DMS 273 (cell line): ENCODE data around the gene CRTAC1.

Source experiments
- DNase-seq: peaks from one replicate; lab custom pipeline; 2025; ENCODE audit not compliant: unreplicated experiment; lab: John Stamatoyannopoulos, UW

CRTAC1 gene, protein sequence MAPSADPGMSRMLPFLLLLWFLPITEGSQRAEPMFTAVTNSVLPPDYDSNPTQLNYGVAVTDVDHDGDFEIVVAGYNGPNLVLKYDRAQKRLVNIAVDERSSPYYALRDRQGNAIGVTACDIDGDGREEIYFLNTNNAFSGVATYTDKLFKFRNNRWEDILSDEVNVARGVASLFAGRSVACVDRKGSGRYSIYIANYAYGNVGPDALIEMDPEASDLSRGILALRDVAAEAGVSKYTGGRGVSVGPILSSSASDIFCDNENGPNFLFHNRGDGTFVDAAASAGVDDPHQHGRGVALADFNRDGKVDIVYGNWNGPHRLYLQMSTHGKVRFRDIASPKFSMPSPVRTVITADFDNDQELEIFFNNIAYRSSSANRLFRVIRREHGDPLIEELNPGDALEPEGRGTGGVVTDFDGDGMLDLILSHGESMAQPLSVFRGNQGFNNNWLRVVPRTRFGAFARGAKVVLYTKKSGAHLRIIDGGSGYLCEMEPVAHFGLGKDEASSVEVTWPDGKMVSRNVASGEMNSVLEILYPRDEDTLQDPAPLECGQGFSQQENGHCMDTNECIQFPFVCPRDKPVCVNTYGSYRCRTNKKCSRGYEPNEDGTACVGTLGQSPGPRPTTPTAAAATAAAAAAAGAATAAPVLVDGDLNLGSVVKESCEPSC

DNA sequence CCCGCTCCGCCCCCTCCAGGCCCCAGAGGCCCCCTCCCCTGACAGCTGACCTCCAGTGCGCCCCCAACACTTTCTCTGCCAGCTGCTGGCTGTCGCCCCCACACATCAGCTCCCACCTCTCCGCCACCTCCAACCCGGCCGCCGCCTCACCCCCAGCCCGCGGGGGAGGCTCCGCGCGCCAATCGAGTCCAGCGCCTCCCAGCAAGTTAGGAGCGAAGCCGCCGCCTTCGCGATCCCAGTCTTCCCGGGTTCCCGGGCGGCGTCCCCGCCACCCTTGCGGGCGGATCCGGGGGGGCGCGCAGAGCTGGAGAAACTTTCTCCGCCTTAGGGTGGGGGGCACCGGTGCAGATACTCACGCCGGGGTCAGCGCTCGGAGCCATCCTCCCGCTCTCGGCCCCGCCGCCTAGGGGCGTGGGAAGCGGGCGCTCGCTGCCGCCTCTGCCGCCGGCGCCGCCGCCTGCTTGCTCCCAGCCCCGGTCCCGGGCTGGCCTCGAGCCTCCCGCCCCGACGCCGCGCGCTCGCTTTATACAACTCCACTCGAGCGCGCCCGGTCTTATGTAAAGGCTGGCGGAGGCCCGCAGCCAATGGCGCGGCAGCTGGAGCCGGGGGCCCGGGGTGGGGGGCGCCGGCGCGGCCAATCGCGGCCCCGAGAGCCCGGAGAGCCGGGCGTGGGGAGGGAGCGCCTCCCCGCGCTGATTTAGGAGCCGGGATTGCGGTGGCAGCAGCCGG lies at the start of gene CRTAC1:
Gene CRTAC1 (minus strand): TSS at position 529 of the 729 bp plus-strand sequence. CDS start 149 bp downstream, at position 380.
- DNase-seq, result peak; percentile 96

DNA sequence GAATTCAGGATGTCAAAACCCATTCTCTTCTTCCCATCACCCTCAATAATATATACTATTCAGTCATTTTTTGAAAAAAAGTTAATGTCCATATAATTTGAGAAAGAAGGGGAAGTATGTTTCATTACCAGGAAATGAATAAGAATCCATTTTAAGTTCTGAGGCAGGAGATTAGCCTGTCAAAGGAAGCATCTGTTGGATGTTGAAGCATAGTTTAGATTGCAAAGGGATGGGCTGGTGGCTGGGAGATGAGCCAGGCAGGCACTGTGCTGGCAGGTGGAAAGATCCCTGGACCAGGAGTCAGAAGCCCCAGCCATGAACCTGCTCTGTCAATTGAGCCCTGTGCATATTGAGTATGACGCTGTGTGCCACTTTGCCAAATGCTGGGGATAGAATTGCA lies 48.4 kb upstream of the CRTAC1 start:
- no peak for DNase-seq

DNA sequence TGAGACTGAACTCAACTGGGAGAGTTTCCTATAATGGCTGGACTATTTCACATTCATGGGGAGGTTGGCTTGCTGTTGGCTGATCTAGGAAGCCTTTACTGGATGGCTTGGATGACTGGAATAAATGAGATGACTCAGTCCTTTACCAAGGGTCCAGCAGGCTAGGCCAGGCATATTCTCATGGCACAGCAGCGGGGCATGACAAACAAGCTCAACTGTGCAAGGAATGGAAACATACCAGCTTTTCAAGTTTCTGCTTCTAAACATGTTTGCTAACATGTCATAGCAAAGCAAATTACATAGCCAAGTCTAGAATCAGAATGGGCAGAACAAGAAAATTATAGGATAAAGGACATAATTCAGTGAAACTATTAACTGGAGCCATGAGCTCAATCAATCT lies 46.8 kb upstream of the CRTAC1 start:
- DNase-seq, result no peak

DNA sequence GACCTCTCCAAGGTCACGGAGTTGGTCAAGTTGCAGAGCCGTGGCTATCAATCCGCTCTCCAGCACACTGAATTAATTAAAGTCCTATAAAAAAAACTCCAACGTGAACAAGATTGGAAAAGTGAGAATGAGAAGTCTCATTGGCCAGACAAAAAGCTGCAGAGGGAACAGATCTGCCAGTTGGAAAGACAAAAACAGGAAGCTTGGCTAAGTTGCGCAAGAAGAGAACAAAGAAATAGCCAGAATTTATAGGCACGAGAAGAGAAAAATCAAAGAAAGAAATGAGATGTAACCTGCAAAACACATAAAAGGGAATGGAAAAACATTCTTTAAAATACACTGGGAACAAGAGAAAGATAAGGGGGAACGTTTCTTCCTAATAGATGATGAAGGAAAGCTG lies 45.7 kb upstream of the CRTAC1 start:
- DNase-seq, result no peak

DNA sequence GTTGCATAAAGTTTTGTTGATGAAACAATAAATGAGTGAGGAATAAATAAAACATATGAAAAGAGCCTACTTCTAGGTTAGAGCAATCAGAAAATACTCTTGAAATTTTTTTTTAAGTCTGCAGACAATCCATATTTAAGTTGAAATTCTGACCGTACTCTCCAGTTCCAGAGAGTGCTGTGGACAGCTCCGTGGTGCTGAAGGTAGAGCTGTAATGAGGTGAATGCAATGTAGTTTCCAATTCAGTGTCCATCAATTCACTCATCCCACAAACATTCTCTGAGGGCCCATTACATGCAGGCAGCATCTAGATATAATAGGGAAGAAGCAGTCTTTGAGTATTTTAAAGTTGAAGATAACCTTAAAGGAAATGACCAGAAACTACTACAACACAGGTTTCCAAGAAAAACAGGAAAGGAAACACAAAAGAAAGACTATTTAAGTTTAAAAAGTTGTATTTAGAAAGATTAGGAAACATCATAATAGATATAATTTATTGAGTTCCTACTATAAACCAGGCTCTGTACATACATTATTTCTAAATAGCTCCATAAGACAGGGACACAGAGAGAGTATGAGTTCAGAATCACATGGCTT lies 44.0 kb upstream of the CRTAC1 start:
- DNase-seq, result no peak

DNA sequence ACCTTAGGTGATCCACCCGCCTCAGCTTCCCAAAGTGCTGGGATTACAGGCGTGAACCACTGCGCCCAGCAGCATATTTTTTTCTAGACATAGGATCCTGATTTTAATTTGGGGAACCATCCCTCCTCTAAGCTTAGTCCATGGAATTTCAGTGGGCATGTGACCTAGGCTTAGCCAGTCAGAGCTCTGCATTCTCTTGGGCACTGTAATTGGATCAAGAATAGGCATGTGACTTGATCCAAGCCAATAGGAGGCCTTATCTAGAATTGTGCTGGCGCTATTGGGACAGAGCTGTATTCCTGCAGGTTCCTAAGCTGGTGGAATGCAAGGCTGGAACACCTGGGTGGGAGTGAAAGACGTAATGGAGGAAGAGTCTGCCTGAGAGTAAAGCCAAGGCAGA lies 36.7 kb upstream of the CRTAC1 start:
- DNase-seq, result no peak

DNA sequence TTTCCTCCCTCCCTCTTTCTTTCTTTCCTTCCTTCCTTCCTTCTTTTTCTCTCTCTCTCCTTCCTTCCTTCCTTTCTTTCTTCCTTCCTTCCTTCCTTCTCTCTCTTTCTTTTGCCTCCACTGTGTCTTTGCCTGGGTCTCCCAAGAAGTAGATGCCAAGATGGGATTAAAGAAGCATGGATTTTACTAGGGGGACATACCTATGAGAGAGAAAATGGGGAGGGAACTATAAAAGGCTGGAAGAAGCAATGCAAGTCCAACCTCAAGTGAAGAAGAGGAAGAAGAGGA lies 33.3 kb upstream of the CRTAC1 start:
- DNase-seq, result no peak

DNA sequence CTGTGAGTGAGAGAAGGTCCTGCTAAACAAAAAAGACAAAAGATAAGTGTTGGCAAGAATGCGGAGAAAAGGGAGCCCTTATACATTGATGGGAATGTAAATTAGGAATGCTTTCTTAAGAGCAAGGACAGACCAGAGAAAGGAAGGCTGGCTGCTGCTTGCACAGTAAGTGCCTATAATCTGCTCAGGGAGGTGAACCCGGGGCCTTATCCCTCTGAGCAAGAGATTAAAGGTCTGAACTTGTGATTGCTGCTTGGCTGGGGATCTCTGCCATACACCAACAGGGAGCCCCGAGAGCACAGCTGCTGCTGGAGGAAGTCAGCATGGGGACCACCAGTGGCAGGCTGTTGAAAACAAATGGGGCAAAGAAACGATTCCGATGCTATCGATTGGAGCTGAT lies 32.0 kb upstream of the CRTAC1 start:
- no peak for DNase-seq

DNA sequence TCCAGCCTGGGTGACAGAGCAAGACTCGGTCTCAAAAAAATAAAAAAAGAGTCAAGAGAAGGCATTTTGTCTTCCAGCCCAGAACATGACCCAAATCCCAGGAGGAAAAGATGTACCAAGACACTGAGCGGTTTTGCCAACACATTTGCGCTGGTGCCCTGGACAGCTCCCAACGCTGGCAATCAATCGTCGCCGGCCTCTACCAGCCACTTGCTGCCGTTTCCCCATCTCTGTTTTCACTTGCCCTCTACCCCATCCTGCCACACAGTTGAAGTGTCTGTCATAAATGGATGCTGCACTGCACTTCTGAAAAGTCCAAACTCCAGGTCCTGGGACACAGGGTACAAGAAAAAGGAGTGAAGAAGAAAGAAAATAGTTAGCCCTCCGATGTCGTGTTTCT lies 29.7 kb upstream of the CRTAC1 start:
- DNase-seq, result no peak

DNA sequence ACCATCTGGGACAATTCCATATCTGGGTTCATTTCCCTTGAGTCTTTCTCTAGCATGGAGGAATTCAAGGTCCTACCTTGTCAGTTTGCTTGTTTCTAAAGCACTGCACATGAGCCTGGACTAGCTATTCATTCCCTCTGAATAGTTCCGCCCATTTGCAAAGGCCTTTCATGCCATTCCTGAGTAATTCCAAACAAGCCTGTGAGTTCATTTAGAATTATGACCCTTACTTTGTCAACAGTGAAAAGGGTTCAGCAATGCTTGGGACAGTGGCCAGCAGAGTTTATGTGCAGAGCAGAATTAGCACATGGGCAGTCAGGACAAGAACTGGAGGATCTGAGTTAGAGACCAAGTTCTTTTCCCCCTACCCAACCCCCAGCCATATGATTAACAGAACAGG lies 27.9 kb upstream of the CRTAC1 start:
- DNase-seq, result no peak

DNA sequence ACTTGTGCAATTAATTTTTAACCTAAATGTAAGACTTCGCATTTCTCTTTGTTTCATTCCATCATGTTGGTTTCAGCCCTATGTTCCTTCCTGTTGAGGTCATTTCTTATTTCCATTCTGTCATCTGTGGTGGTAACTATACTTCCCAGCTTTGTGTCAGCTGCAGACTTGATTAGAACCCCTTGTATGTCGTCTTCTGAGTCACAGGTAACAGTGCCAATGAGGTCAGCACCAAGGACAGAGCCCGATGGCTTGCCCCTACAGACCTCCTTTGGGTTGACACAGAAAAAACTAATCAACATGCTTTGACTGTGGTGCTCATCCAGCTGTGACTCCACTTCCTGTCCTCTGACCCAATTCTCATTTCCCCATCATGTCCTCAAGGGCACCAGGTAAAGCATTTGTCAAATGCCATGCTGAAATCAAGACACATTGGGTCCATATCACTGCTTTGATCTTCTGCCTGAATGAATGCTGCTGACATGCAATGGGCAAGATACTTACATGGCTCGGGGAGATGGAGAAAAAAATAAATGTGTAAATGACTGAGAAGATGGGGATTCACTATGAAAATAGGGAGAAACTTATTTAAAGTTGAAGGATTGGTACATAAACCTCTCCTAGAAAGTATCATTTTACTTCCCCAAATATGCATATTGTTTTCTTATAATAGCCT lies 25.6 kb upstream of the CRTAC1 start:
- DNase-seq, result peak; percentile 14

DNA sequence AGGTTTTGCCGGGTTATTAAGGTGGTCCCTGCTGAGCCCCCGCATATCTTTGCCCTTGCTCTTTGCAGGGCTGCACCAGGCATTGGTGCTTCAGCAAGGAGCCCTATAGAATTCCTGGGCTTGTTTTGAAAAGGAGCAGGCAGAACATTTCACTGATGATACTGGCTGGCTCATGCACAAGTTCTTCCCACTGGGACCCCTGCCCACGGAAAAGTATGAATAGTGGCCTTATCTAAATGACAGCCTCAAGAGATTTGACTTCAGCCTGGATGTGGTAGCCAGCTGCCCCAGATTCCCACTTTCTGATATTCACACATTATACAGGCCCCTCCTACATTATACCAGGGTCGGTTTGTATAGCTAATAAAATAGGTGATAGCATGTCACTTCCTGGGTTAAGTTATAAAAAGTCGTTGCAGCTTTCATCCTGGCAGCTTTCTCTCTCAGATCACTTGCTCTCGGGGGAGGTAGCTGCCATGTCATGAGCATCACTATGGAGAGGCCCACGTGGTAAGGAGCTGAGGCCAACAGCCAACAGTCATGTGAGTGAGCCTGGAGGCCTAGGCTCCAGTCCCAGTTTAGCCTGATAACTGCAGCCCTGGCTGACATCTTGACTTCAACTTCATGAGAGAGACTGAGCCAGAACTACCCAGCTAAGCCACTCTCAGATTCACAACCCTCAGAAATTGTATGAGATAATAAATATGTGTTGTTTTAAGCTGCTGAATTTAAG lies 16.8 kb upstream of the CRTAC1 start:
- no peak for DNase-seq

DNA sequence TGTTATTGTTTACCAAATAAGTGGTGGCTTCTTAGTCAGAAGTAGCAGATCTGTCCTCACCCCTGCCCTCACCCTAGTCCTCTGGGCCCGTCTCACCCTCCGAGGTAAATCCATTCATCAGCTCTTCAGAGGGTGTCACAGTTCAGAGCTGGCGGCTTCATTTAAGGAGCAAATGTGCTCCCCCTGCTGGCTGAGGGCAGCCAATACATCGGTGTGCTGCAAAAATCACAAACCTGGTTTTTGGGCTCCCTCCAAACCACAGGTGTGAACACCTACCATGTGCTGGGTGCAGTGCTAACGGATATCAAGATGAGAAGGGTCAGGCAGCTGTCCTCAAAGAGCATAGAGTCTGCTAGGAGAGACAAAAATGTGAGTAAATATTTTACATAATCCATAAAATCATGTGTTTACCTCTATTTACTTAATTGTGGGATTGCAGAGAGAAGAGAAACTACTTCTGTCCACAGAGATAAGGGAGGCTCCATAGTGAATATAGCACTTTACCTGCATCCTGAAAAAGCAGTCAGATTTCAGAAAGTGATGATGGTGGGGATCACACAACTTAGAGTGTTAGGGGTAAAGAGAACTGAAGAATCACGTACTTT lies 15.5 kb upstream of the CRTAC1 start:
- peak; percentile 81 for DNase-seq

DNA sequence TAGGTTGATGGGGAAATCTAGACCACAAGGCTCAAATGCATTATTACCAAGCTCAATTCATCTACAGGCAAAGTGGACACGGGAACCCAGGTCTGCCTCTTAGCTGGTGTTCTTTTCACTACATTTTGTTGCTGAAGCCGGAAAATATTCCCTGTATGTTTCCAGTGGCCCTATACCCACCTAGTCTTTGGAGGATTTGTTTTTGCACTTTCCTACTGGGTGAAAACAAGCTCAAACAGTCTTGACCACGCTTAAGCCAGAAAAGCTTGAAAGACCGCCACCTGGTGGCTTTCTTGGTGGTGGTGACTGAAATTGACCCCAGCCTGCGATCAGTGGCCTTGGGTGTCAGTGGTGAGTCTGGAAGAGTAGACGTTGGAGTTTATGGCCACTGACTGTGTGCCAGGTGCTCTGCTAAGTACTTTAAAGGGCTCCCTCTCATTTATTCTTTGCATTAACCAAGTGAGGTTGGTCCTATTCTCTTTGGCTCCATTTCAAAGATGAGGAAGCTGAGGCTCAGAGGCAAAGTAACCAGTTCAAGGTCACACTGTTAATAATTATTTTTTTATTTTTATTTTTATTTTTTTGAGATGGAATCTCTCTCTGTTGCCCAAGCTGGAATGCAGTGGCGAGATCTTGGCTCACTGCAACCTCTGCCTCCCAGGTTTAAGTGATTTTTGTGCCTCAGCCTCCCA lies 11.1 kb upstream of the CRTAC1 start:
- DNase-seq, result peak; percentile 78

DNA sequence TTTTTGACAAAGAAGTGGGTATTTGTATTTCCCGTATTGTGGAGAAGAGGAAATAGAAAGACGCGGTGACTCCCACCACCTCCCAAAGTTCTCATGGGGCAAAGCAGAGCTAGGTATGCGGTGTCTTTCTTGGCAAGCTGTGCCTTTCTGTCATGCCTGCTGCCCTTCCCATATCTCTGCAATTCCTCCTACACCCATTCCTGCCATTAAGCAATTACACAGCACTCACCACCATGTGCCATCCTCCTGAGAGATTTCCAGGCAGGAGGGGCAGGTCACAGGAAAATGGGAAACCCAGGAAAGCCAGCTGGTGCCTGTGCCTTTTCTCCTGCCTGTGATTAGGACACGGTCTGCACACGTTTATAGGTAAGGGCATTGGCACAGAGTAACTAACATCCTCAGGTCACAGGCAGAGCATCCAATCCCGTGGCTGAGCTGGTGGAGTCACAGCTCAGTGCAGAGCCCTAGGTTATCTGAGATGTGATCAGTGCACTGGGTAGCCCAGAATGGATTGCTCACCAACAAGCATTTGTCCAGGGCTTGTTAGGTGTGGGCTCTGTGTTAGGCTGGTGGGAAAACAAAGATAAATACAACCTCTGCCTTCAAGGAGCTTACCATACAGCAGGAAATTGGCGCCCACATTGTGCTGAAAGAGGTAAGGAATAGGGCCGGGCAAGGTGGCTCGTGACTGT lies 9.4 kb upstream of the CRTAC1 start:
- DNase-seq, result peak; percentile 17

DNA sequence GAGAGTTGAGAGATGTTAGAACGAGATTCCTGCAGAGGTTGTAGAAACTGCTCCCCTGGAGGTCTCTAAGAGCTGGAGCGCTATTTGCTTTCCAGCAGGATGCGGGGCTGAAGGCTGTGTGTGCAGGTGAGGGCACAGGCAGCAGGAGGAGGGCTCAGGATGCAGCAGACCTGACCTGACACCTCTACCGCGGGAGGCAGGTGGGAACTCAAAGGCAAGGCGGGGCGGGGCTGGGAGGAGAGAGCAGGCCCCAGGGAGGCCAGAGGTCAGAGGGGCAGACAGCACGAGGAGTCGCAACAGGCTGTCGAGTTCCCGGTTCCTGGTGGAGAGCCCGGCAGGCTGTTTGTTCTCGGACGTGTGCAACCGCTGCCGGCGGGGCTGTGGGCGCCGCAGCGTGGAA lies 7.9 kb upstream of the CRTAC1 start:
- DNase-seq, result no peak

DNA sequence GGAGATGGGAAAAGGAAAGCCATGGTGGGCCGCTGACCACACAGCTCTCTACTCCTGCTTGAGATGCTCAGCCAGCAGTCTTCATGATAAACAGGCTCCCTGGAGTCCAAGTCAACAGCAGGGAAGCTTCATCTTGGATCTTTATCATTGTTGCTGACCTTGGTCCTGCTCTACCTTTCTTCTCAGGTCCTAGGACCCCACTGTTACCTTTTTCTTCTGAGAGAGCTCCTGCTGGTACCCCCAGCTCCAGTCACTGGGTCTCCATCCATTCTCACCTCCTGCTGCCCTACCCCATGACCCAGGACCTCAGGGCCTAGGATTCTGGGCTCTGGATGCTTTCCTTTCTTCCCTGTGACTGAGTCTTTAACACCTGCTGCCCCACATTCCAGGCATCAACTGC lies 5.2 kb upstream of the CRTAC1 start:
- DNase-seq, result no peak

DNA sequence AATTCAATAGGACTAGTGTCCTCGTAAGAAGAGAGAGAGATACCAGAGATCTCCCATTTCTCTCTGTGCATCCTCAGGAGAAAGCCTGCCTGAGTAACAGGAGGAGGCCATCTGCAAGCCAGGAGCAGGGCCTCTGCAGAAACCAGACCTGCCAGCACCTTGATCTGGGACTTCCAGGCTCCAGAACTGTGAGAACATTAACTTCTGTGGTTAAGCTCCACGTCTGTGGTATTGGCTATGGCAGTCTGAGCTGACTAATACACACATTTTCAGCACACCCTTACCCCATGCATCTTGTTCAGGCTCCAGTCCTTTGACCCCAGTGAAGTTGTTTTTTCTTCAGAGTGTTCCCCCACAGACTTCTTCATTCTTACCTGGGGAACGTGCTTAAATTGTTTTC lies 3.1 kb upstream of the CRTAC1 start:
- DNase-seq, result no peak

DNA sequence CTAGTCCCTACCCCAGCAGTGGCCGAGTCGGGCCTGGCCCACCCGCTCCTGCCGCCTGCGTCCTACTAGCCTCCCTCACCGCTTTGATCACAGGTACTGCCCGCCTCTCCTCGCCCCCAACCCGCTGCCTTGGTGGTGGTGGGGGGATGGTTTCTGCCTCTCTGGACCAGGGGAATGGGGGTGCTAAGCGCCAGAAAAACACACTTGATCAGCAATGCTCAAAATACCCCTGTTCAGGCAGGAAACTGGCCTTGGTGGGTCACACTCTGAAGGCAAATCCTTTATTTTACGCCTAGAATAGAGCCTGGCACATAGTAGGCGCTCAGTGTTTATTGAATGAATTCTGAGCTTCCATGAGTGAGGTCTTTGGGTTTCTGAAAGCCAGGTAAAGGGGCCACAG lies 1.0 kb upstream of the CRTAC1 start:
- DNase-seq, result no peak
